AG09309 (cell line): Measurements from ENCODE around the gene LARGE1.

ENCODE experiments used
- DNase-seq: peaks from one replicate; pipeline ENCODE4 v3.0.0-alpha.2; 2010; ENCODE audit warnings: low read depth
- H3K4me3 ChIP-seq: 2 replicates; pipeline ENCODE4 v1.5.1; 2011; ENCODE audit warnings: mild to moderate bottlenecking, low read depth, low read length, moderate library complexity; ENCODE audit not compliant: control insufficient read depth
- CTCF ChIP-seq: IDR thresholded peaks from 2 replicates; pipeline ENCODE4 v1.5.1; 2011; ENCODE audit warnings: mild to moderate bottlenecking, low read depth, low read length, inconsistent platforms; ENCODE audit not compliant: insufficient read depth, control insufficient read depth; ENCODE audit errors: missing control alignments

The LARGE1 gene

GRCh38 chr22:33746501-33746928, 173.8 kb downstream of the LARGE1 start:
- no peak for TF ChIP-seq CTCF
- DNase-seq, result no peak
- H3K4me3 ChIP-seq, result no peak overlapping the region

GRCh38 chr22:33745501-33745900, 174.8 kb downstream of the LARGE1 start:
- H3K4me3 ChIP-seq, result no peak overlapping the region
- no peak for DNase-seq
- no peak for TF ChIP-seq CTCF

- no peak for DNase-seq
- no peak overlapping the region for H3K4me3 ChIP-seq
- TF ChIP-seq CTCF, result no peak
Measured at GRCh38 chr22:33743756-33744155, 176.5 kb downstream of the LARGE1 start.

- no peak for TF ChIP-seq CTCF
- DNase-seq, result no peak
- no peak overlapping the region for H3K4me3 ChIP-seq
Measured at GRCh38 chr22:33741025-33741424, 179.3 kb downstream of the LARGE1 start.

- TF ChIP-seq CTCF, result no peak
- DNase-seq, result no peak
- H3K4me3 ChIP-seq, result no peak overlapping the region
Measured at GRCh38 chr22:33739516-33739915, 180.8 kb downstream of the LARGE1 start.

- no peak overlapping the region for H3K4me3 ChIP-seq
- no peak for DNase-seq
- TF ChIP-seq CTCF, result no peak
Measured at GRCh38 chr22:33737662-33738061, 182.6 kb downstream of the LARGE1 start.

GRCh38 chr22:33735978-33736377, 184.3 kb downstream of the LARGE1 start:
- DNase-seq, result no peak
- H3K4me3 ChIP-seq, result no peak overlapping the region
- no peak for TF ChIP-seq CTCF
